Activated CD4-positive, CD25-positive, alpha-beta regulatory T cell (primary cell): ENCODE results near the gene TUBGCP2.
"Not testable (repeated sequence)": the region's sequence is repeated elsewhere in the genome, so short reads cannot be mapped to it uniquely, and the experiment has no call there.

Source experiments
- DNase-seq, 4 experiments: peaks; one replicate each; lab custom pipeline; 2025; lab: John Stamatoyannopoulos, UW

The TUBGCP2 gene

DNA sequence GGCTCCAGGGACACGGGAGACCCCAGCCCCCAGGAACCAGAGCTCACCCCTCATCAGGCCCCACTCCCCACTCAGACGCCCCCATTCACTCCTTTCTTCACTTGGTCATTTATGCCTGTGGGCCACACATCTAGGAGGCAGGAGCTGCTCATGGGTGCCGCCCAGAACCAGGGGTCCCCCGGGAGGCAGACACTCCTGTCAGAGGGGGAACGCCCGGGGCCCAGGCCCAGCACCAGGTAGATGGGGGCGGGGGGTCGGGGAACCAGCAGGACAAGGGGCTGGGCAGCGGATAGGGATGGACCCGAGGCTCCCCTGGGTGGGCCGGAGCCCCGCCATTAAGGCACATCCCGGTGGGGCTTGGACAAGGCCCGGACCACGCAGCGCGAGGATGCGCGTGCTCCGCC, 16.2 kb upstream of the TUBGCP2 start:
- DNase-seq = no peak

DNA sequence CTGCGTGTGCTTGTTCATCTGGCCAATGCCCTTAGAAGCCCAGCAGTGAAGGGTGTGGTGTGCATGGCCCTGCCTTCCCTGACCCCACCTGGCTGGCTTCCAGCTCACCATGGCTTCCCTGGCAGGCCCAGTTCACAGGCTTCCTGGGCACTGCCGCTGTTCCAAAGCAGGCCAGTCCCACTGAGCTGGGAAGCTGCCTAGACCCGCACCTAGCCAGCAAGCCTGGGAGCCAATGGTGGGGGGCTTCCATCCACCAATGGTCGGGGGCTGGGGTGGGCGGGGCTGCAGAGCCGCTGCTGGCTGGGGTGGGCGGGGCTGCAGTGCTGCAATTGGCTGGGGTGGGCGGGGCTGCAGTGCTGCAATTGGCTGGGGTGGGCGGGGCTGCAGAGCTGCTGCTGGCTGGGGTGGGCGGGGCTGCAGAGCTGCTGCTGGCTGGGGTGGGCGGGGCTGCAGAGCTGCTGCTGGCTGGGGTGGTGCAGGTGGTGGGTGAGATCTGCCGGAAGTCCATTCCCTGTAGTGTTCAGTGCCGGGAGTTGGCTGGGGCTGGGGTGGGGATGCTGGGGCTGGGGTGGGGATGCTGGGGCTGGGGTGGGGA, 15.6 kb upstream of the TUBGCP2 start:
- peak in 2 of 4 experiments; percentile 28 to 47 for DNase-seq

DNA sequence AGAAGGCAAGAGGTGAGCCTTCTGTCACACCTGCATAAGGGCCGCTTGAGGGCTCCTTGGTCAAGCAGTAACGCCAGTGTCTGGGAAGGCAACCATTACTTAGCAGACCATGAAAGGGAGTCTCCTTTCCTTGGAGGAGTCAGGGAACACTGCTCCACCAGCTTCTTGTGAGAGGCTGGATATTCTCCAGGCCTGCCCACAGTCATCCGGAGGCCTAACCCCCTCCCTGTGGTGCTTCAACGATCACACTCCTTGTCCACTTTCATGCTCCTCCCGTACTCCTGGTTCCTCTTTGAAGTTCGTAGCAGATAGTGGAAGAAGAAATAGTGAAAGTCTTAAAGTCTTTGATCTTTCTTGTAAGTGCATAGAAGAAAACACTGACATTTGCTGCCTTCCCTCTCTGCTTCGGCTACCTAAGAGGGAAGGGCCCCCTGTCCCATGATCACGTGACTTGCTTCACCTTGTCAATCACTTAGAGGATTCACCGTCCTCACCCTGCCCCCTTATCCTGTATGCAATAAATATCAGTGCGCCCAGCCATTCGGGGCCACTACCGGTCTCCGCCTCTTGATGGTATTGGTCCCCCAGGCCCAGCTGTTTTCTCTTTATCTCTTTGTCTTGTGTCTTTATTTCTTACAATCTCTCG, 13.5 kb upstream of the TUBGCP2 start:
- DNase-seq = not testable (repeated sequence)

DNA sequence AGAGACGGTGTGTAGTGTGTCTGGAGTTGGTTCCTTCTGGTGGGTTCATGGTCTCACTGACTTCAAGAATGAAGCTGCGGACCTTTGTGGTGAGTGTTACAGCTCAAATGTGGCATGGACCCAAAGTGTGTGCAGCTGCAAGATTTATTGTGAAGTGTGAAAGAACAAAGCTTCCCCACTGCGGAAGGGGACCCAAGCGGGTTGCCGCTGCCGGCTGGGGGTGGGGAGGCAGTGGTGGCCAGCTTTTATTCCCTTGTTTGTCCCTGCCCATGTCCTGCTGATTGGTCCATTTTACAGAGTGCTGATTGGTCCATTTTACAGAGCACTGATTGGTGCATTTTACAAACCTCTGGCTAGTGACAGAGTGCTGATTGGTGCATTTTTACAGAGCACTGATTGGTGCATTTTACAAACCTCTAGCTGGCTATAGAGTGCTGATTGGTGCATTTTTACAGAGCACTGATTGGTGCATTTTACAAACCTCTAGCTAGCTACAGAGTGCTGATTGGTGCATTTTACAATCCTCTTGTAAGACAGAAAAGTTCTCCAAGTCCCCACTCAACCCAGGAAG, 12.3 kb upstream of the TUBGCP2 start:
- DNase-seq = not testable (repeated sequence)

DNA sequence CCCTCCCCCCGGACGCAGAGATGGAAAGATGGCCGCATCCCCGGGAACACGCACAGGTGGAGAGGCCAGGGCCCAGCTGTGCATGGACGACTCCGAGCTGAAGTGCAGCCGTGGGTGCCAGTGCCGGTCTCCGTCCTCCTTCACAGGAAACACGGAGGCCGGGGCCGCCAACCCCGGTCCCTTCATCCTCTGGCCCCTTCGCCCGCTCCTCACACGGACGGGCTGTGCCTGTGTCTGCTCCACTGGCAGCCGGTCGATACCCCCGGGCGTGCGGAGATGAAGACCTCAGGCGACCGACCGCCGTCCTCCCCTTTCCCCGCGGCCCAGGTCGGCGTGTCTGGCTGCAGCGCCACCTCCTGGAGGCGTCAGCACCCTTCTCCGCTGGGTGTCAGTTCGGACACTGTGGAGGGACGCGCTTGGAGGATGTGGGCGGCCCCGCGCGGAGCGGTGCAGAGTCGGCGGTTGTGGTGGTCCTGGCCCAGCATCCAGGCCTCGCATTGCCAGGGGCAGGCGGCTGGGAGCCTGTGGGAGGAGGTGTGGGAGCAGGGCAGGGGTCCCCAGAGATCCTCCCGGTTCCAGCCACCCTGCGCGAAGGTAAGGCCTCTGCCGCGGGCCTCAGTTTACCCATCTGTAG, 9.9 kb upstream of the TUBGCP2 start:
- peak; percentile 31 to 49 (median 40) for DNase-seq

DNA sequence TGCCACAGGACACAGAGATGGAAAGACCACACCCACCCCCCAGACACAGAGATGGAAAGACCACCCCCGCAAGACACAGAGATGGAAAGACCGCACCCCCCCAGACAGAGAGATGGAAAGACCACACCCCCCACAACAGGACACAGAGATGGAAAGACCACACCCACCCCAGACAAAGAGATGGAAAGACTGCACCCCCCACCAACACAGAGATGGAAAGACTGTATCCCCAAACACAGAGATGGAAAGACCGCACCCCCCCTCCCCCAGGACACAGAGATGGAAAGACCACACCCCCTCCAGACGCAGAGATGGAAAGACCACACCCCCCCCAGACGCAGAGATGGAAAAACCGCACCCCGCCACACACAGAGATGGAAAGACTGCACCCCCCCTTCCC, 8.1 kb upstream of the TUBGCP2 start:
- no peak for DNase-seq

DNA sequence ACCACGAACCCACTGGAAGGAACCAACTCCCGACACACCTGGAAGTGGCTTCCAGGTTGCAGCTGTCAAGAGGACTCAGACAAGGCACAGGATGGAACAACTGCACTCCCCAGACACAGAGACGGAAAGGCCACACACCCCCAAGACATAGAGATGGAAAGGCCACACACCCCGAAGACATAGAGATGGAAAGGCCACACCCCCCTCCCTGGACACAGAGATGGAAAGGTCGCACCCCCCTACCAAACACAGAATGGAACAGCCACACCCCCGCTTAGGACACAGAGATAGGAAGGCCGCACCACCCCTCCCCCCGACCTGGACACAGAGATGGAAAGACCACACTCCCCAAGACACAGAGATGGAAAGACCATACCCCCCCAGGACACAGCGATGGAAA, 7.6 kb upstream of the TUBGCP2 start:
- no peak for DNase-seq

DNA sequence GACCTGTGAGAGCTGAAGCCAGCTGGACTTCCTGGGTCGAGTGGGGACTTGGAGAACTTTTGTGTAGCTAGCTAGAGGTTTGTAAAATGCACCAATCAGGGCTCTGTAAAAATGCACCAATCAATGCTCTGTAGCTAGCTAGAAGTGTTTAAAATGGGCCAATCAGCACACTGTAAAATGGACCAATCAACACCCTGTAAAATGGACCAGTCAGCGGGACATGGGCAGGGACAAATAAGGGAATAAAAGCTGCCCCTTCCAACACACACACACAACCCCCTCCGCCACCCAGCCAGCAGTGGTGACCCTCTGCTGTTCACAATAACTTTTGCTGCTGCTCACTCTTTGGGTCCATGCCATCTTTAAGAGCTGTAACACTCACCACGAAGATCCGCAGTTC, 7.2 kb upstream of the TUBGCP2 start:
- DNase-seq = no peak

DNA sequence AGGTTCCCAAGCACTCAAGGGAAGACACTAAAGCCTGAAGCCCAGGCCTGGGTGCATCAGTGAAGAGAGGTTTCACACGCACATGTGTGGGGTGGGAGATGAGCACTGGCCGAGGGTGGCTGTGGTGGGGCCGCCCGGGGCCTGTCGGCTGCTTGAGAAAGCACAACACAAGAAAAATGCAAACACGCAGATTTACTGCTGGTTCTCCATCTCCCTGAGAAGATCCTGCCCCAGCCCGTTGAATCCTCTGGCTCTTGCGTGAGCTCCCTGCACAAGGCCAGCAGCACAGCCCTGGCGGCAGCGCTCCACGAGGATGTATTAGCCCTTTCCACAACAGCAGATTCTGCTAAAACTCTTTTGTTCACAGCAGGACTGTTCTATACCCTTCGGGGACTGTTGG, 6.2 kb upstream of the TUBGCP2 start:
- no peak for DNase-seq

DNA sequence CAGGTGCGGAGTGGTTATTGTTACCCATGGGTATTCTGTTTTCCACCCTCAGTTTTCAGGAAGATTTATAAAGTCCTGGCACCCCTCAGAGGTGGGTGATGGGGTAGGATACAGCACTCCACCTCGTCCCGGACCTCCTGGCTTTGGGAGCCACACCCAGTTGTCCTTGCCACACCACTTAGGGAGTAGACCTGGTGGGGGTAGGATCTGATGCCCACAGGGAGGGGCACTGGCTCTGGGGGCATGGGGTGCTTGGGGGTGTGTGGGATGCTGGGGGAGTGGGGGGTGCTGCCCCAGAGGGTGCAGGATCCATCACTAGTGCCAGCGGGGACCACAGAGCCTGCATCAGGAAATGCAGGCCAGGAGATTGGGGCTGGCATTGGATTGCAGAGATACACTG, 4.5 kb upstream of the TUBGCP2 start:
- no peak for DNase-seq

DNA sequence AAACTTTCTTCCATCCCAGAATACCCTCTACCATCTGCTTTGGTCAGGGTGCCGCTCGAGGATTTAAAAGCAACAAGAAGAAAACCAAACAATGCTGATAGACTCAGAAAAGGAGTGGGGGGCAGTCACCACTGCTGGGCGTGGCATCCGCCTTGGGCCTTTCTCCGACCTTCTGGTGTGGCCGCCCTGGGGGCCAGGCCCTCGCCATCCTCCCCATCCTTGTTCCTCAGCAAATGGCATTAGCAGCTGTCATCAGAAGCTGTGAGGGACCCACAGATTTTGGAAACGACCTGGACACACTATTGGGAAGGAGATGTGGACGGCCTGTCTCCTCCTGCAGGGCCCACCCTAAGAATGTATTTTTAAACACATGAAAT, 4.1 kb upstream of the TUBGCP2 start:
- DNase-seq = no peak

DNA sequence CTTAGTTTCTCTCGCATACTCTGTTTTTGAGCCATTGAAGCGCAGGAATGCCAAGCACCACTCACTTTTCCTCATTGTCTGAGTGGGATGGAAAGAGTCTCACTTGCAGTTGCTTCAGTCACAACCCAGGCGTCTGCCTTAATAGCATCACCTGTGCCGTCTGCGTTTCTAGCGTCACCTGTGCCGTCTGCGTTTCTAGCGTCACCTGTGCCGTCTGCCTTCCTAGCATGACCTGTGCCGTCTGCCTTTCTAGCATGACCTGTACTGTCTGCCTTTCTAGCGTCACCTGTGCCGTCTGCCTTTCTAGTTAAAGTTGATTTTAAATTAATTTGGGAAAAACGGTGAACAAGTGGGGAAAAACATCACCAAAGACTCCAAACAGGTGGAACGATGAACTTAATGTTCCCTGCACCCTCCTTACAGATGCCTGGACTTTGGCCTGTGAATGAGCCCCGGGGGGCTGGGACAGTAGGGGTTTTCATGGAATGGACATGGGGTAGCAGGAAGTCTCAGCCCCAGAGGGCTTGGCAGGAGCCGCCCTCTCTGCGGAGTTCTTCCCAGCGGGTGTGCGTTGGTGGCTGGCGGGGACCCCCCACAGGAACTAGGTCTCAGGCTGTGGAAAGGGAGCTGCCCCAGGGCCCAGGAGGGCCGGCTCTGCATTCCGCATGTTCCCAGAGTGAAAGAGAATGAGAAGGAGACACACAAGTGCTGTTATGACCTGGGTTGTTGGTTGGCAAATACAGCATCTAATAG, 3.5 kb upstream of the TUBGCP2 start:
- DNase-seq = no peak

DNA sequence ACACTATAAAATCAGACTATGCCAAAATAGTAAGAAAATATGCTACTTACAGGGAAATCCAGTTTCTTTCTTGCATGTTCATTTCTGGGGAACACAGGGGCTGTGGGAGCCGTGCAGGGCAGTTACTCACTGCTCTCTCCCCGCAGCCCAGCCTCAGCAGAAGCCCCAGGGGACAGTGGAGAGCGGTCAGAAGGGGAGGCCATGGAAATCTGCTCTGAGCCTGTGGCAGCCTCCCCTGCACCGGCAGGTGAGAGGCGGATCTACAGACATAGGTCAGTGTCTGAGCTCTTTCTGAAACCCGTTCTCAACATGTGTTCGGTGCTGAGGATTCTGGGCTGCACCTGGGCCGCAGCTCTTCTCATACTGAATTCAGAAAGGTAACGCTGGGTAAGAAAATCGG, 2.9 kb upstream of the TUBGCP2 start:
- no peak for DNase-seq

DNA sequence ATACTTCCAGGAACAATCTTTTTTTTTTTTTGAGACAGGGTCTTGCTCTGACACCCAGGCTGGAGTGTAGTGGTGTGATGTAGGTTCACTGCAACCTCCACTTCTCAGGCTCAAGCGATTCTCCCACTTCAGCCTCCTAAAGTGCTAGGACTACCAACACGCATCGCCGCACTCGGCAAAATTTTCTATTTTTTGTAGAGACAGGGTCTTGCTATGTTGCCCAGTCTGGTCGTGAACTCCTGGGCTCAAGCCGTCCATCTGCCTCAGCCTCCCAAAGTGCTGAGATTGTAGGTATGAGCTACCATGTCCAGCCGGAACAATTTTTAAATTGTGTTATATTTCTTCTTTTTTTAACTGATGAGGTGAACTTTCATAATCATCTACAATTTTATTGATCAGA, 2.1 kb upstream of the TUBGCP2 start:
- DNase-seq = no peak

DNA sequence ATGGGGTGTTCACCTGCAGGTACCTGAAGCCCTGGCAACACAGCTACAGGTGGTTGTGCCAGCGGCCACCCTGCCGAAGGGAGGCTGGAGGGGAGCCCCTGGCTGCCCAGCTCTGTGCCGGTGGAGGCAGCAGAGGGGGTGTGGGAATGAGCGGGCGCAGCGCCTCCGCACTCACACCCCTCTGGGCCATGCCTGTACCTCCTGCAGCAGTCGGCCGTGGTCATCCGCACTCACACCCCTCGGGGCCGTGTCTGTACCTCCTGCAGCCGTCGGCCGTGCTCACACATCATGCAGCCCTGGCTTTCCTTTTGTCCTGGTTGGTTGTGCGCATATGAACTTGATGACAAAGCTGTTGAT, 1.7 kb upstream of the TUBGCP2 start:
- DNase-seq = no peak

DNA sequence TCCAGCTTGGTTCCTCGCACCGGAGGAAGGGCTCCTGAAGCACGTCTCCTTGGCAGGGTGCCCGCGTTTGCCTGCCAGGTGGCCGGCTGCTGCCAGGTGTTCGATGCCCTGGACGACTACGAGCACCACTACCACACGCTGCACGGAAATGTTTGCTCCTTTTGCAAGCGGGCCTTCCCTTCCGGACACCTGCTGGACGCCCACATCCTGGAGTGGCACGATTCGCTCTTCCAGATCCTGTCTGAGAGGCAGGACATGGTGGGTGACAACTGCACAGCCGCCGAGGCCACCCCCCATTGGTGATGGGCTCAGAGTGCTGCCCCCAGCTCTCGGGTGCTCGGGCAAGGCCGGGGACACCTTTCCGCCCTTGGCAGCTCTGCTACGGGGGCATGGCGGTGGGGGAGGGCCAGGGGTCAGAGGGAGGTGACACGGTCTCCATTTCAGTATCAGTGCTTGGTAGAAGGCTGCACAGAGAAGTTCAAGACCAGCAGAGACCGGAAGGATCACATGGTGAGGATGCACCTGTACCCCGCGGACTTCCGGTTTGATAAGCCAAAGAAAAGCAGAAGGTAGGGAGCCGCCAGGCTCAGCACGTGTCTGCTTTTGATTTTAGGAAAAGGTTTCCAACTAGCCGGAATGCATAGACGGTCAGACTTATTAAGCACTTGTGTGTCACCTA, 1.2 kb upstream of the TUBGCP2 start:
- DNase-seq = no peak

DNA sequence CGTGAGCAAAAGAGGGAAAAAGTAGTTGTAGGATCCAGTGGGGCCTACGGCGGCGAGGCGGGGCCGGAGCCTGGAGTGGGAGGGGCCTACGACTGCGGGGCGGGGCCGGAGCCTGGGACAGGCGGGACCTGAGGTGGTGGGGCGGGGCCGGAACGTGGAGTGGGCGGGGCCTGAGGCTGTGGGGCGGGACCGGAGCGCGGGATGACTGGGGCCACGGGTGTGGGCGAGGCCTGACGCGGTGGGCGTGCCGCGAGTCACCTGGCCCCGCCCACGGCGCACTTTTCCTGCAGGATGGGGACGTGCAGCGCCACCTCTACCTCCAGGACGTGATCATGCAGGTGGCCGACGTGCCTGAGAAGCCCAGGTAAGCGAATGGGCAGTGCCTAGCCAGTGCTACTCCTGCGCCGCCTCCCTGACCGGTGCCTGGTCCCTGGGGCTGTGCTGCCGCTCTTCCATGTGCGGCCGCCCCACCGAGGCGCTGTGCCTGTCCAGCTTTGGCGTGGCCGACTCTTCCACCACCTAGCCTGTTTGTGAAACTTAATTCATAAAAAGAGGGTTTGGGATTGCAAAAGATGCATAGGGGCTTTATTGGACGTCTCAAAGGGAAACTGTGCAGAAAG, 538 bp upstream of the TUBGCP2 start:
- DNase-seq = peak; percentile 86 to 94 (median 90)

DNA sequence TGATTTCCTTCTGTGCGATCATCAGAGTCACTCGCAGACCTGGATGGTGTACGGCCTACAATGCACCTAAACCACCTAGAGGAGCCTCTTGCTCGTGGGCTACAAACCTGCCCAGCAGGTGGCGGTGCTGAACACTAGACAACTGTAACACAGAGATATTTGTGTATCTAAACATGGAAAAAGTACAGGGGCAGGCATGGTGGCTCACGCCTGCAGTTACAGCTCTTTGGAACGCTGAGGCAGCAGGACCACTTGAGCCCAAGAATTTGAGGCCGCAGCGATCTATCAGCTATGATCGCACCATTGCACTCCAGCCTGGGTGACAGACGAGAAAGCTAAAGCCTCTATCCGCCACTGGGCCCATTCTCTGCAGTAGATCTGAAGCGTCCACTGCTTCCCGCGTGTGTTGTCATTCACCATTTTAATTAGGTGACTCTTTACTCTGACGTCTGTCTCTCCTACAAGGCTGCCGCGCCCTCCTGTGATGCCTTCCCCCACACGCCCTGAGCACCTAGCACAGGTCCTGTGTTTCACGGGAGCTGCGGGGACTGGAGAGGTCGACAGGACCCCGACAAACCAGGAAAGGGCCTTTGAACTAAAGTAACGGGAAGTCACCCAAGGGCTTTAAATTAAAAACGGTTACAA, 774 bp downstream of the TUBGCP2 start:
- peak; percentile 59 to 73 (median 67) for DNase-seq

DNA sequence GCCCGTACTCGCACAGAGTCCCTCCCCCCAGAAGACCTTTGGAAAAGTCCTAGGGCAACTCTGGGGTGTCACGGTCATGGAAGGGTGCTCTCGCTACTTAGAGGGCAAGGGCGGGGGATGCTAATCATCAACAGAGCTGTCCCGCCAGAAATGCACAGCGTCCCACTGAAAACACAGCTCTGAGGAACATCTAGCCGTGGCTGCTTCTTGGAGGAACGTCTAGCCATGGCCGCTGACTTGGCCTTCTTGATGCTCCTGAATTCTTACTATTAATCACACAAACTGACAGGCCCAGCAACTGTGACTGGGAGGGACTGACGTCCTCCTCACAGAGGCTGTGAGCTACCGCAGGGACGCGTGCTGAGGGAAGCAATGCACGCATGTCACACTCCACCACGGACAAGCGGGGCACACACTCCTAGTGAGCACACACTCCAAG, 1.7 kb downstream of the TUBGCP2 start:
- DNase-seq = no peak

DNA sequence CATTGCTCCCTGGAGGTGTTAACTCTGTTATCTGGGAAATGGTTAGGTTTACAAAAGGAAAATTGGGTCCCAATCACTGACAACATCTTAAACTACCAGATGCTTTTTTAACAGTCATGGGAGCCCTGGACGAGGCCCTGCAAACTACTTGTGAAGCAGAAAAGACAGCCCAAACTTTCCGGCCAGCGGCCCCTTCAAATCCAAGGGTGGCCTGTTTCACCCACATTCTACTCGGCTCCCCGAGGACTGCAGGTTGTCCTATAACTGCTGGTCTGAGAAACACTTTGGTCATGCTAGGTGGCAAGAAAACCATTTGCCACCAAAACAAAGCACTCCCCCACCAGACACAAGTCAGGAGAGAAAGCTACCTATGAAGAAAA, 2.6 kb downstream of the TUBGCP2 start:
- DNase-seq = no peak

DNA sequence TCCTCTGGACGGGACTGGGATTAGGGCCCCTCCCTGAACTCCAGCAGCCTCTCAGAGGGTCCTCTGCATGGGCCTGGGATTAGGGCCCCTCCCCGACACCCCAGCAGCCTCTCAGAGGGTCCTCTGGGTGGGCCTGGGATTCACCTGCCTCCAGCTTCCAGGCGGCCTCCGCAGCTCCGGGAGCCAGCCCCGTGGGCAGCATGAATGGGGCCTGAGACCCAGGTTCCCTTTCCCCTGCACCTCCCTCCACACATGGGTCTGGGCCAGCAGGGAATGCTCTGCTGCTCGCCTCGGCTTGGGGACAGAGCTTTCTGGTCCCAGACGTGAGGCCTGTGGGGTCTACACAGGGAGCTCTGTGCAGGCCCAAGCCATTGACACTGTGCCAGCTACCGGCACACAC, 5.5 kb downstream of the TUBGCP2 start:
- DNase-seq = no peak
